ENCODE results near the gene HDGFL2.
"Not testable (repeated sequence)": the region's sequence is repeated elsewhere in the genome, so short reads cannot be mapped to it uniquely, and the experiment has no call there.

The HDGFL2 gene

DNA sequence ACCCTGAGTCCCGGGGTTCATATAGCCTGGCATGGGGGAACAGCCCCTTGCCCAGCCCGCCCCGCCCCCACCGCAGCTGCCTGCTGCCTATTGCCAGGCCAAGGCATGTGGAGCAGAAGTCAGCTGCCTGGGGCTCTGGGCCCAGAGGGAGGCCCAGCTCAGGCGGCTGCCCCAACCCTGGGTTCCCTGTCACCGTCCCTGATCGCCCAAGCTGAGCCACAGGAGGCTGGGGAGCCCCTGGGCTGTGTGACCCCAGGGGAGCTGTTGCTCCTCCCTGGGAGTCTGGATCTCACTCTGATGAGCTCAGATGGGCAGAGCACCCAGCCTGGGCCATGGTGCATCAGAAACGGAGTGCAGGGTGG, 44.8 kb downstream of the HDGFL2 start:
- DNase-seq, result no peak

DNA sequence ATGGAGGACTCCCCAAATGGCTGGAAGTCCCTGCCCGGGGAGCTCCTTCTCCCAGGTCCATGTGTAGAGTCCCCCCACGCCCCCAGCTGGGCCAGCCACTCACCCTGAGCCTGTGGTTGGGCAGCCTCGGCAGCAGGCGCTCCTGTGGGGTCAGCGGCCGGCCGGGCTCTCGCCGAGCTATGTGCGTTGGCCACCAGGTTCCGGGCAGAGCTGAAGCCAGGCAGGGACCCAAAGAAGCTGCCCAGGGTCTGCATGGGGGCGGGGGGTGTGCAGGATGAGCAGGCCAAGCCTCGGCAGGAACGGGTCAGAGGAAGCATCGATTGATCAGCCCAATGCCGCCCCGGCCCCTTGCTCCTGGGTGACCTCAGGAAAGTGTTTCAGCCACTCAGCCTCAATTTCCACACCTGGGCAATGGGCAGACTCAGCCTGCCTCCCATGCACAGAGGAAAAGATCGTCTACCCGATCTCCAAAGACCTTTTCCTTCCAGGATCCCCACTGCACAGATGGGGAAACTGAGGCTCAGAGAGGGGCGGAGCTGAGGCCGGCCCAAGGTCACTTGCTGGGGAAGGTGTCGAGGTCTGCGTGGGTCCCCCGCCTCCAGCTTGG, 45.5 kb downstream of the HDGFL2 start:
- DNase-seq, result no peak

DNA sequence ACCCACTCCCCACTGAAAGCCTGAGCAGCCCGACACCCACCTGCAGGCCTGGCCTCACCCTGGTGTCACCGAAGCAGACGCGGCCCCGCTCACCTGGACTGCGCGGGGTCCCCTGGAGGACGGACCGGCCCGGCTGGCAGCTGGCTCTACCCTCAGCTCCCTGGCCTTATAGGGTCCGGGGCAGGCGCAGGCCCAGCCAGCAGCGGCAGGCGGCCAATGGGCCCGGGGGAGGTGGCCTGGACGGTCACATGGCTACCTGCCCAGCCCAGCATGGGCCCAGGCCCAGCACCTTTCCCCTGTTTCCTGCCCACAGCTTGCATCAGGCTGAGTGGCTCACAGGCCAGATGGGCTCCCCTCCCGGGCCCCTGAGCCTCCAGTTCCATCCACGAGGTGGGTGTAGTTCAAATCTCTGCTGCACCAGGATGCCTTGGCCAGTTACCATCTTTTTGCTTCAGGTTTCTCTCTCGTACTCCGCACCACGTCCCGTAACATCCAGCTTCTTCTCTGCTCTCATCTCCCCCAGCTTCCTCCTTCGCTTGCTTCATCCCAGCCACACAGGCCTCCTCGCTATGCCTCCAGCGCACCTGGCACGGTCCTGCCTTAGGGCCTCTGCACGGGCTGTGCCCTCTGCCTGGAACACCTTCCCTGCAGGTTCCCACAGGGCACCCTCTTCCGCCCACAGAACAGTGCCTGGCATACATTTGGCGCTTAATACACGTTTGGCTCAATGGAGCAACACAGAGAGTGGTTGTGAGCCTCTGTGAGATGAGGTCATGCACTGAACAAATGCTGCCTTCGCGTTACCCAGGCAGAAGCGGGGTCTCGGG, 46.5 kb downstream of the HDGFL2 start, which contains the start of gene PLIN4:
TSS of gene PLIN4 (minus strand) at position 142 of the 827 bp plus-strand sequence. CDS start 214 bp downstream, outside the sequence.
- no peak for DNase-seq

DNA sequence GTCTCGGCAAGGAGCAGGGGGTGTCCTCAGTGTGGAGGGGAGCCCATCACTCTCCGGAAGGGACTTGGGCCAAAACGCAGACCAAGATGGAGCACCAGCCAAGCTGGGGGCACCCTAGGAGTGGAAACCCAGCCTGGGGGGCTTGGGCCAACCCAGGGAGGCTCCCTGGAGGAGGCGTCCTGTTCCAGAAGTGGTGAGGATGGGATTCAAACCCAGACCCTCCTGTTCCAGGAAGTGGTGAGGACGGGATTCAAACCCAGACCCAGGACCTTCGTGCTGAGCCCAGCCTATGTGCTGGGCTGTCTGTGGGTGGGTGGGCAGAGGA, 47.0 kb downstream of the HDGFL2 start:
- no peak for DNase-seq

DNA sequence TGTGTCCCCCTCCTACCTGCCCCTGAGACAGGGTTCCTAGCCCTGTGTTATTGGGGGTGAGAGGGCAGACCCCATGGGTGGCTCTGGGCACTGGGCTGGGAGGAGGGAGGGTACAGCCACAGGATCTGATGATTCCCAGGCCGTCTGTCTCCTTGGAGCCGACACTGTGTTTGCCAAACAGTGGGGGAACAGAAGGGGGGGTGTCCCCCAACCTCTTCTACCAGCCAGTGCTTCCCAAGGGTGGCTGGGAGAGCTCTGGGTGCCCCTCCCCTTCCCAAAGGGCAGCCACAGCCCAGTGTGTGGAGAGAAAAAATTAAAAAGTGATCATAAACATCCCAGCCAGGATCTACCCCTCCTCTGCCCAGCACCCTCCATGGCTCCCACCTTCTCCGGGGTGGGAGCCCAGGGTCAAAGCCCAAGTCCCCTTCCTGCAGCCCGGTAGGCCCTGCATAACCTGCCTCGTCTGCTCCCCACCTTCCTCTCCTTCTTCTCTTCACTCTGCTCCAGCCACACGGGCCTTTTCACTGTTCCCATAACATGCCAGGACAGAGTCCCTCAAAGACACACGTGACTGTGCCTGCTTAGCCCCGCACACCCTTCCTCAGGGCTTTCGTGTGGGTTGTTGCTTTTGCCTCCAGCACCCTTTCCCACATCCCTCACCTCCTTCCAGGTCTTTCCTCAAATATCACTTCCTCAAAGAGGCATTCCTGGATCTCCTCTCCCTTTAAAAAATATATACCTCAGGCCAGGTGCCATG, 47.6 kb downstream of the HDGFL2 start:
- DNase-seq, result no peak

DNA sequence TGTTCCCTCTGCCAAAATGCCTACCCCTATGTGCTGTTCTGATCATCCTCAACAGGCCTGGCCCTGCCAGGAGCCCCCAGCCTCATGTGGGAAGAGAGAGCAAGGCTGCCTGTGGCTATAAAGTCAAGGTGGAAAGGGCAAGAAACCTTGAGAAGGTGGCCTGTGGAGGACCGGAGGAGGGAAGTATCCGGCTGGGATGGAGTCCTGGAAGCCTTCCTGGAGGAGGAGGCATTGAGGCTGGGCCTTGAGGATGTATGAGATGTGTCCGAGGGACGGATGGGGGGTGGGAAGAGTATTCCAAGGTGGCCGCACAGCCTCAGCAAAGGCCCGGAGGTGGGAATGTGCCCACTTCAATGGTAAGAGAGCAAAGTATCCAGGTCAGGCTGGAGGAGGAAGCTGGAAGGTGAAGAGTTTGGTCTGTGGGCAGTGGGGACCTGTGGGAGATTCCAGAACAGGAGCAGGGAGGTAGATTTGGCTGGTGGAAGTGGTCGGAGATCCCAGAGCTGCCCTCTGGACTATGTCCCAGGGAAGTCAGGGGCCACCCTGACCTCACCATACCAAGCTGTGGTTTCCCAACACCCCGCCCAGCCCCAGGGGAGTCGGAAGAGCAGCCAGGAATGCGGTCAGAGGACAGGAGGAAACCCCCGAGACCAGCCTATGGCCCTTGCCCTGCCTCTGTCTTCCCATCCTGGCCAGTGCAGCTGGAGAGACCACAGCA, 49.2 kb downstream of the HDGFL2 start:
- DNase-seq, result no peak

DNA sequence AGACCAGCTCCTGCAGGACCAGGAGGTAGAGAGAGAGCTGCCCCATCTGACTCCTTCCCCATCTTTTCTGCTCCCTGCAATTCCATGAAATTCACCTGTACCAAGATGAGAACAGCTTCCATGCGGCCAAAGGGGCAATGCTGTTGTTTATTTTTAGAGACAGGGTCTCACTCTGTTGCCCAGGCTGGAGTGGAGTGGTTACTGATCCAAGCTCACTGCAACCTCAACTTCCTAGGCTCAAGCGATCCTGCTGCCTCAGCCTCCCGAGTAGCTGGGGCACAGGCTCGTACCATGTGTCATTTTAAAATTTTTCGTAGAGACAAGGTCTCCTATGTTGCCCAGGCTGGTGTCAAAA, 49.8 kb downstream of the HDGFL2 start:
- DNase-seq, result no peak

DNA sequence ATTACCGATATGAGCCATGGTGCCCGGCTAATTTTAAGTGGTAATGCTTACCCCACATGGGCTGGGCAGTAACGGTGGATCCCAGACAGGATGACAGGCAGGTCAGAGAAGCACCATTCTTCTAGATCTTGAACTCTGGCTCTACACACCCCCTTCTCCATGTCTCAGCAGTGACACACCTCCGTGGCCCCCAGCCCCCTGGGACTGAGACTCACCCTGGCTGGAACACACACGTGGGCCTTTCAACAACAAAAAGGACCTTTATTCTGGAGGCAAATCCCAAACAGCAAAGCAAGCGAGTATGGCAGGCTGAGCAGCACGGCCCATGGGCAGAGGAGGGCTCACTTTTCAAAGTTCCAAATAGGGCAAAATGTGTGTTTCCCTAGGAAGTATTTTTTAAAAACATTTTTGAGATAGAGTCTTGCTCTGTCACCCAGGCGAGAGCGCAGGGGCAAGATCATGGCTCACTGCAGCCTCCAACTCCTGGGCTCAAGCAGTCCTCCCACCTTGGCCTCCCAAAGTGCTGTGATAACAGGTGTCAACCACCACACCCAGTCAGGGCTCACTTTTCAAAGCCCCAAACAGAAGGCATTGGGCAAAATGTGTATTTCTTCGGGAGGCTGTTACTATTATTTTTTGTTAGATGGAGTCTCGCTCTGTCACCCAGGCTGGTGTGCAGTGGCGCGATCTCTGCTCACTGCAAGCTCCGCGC, 50.4 kb downstream of the HDGFL2 start:
- no peak for DNase-seq

DNA sequence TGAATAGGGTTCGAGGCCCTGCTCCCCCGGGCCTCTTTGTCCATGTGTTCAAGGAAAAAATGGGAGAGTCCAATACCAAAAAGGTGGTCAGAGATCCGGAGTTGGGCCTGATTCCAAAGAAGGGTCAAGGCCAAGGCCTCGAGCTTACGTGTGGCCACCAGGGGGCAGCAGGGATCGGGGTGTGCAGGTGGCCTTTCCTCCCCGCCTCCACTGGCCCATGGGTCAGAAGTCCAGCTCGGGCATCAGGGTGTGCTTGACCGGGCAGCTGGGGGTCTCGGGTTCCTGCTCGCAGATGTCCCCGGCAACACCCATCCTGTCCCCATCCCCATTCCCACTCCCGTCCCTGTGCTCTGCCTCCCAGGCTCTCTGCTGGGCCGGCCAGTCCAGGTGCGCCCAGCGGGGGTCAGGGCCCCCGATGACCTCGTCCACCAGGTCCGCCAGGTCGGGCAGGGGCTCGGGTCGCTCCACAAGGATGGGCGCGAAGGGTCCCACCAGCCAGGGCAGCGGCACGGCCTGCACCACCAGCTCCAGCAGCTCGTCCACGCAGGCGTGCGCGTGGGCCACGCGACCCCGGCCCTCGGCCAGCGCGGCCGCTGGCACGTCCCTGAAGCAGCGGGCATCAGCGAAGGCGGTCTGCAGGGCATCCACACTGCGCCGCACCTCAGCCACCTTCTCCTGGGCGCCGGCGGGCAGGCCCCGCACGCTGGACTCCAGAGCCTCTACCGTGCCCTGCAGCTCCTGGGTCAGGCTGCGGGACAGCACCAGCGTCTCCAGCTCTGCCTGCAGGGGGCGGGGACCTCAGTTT, 51.4 kb downstream of the HDGFL2 start:
- no peak for DNase-seq

DNA sequence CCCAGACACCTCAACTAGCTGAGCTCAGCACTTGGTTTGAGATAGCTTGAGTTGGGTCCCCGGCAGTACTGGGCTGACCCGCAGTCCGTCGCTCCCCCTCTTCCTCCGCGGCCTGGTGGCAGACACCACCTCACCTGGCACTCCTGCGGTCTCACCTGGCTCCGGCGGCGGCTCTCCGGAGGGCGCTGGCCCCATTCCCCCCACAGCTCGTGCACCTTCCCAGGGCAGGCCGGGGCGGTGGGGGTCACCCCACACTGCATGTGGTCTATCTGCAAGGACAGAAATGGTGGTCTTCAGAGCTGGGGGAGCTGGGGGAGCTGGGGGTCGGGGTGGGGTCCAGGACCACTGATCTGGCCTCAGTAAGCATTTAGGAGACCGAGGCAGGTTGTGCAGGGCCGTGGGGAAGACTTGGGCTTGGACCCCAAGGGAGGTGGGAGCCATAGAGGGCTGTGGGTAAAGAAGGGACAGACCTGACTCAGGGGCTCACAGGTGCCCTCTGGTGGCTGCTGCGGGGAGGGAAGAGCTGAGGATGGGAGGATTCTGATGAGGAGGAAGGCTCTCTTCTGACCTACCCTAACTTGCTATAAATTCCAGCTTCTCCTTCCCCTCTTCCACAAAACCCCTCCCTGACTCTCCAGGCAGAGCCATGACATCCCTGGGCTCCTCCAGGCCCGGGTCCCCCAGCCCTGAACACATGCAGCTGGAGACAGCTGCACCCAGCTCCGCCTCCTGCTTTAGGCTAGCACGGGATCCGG, 52.9 kb downstream of the HDGFL2 start:
- DNase-seq, result peak; percentile 49

DNA sequence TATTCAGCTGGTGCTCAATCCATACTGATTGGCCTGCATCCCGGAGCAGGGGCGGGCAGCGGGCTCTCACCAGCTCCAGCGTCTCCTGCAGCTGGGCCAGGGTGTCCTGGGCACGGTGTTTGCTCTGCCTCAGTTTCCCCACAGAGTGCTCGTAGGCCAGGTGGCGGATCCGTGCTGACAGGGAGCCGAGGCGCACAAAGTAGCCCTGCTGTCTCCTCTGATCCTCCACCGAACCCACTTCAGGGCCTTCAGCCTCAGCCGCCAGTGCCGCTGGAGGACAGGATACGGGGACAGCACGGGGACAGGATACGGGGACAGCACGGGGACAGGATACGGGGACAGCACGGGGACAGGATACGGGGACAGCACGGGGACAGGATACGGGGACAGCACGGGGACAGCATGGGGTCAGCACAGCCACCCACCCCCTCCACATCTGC, 53.5 kb downstream of the HDGFL2 start:
- DNase-seq, result no peak

DNA sequence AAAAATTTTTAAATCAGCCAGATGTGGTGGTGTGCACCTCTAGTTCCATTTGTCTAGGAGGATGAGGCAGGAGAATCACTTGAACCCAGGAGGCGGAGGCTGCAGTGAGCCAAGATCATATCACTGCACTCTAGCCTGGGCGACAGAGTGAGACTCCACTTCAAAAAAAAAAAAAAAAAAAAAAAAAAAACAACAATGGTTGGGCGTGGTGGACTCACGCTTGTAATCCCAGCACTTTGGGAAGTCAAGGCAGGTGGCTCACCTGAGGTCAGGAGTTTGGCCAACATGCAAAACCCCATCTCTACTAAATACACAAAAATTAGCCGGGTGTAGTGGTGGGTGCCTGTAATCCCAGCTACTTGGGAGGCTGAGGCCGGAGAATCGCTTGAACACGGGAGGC, 55.3 kb downstream of the HDGFL2 start:
- DNase-seq, result not testable (repeated sequence)

DNA sequence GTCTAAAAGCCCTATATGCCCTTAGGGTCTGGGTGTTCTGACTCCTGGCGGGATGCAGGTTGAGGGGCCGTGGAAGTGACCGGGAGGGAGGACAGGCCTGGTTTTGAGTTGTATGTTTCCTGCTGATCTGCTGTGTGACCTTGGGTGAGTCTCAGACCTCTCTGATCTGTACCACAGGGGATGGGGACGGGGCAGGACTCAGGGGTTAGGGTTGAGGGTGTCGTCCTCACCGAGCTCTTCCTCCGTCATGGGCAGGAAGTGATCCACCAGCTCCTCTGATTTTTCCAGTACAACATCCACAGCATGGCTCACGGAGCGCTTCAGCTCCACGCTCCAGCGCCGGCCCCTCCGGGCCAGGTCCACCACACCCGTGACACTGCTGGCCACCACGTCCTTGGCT, 56.7 kb downstream of the HDGFL2 start:
- DNase-seq, result no peak

DNA sequence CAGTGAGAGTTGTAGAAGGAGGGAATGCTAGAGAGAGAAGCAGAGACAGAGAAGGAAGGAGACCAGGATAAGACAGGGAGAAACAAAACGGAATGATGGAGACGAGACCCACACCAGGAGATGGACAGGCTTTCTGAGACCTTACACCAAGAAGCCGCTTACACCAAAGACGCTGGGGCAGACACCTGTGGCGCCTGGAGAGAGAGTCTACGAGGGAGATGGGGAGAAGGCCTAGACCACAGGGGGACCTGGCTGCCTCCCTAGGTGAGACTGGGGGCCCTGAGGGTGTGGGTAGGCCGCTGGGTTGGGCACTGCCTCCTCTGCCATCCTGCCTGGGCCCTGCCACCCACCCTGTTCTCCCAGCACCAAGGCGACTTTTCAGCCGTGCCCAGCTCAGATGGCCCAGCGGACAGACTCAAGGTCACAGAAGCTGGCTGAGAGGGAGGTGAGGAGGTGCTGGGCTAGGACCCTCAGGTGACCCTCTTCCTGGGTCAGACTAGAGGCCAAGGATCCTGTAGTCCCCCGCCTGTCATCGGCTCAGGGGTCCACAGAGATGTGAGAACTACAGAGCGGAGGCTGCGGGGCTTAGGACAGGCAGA, 57.9 kb downstream of the HDGFL2 start:
- no peak for DNase-seq

DNA sequence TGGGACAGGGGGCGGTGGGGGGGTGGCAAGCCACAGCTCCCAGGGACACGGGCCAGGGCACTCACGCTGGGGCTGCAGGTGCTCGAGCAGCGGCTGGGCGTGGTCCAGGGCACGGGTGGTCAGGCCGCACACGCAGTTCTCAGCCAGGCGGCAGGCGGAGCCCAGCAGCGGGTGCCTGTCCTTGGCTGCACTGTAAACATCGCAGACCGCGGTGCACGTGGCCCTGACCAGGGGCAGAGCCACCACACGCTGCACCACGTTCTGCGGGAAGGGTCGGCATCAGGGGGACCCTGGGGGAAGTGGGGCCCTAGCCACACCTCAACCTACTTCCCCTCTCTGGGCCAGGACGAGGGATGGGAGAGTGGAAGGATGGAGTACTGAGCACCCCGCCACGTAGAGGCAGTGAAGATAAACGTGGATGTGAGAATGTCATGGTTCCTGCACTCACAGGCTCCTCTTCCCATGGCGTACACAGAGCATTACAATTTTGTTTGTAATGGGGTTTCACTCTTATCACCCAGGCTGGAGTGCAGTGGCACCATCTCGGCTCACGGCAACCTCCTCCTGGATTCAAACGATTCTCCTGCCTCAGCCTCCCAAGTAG, 59.6 kb downstream of the HDGFL2 start:
- no peak for DNase-seq

DNA sequence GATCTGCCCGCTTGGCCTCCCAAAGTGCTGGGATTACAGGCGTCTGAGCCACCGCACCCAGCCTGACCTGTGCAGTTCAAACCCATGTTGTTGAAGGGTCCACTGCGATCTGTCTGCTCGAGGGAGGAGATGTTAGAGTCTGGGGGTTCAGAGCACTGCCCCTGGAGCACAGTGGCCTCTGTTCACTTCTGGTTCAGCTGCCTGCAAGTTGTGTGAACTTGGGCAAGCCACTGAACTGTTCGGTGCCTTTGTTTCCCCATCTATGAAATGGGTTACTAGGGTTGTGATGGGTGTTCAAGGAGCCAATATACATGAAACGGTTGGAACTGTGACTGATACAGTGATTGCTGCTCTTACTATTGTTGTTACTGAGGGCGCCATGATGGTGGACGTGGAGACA, 61.2 kb downstream of the HDGFL2 start:
- DNase-seq, result no peak

DNA sequence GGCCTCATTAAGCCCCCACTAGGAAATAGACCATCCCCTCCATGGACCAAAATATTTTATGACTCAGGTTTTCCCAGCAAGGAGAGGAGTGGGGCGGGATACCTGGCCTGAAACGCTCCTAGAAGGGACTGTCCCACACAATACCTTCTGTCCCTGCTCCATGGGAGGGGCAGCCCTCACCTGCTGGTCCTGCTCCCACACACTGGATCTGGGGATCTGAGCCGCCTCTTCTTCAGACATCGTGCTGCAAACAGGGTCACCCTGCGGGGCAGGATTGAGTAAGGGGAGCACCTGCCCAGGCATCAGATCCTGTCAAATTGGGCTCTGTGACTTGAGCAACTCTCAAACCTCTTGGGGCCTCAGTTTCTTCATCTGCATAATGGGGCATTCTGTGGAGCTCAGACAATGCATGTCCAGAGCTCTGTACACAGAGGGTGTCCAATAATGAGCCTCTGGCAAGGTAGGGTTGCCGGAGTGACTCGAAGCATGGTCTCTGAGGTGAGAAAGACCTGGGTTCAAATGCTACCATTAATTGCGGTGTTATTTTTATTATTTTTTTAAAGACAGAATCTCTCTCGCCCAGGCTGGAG, 61.8 kb downstream of the HDGFL2 start:
- DNase-seq, result no peak

DNA sequence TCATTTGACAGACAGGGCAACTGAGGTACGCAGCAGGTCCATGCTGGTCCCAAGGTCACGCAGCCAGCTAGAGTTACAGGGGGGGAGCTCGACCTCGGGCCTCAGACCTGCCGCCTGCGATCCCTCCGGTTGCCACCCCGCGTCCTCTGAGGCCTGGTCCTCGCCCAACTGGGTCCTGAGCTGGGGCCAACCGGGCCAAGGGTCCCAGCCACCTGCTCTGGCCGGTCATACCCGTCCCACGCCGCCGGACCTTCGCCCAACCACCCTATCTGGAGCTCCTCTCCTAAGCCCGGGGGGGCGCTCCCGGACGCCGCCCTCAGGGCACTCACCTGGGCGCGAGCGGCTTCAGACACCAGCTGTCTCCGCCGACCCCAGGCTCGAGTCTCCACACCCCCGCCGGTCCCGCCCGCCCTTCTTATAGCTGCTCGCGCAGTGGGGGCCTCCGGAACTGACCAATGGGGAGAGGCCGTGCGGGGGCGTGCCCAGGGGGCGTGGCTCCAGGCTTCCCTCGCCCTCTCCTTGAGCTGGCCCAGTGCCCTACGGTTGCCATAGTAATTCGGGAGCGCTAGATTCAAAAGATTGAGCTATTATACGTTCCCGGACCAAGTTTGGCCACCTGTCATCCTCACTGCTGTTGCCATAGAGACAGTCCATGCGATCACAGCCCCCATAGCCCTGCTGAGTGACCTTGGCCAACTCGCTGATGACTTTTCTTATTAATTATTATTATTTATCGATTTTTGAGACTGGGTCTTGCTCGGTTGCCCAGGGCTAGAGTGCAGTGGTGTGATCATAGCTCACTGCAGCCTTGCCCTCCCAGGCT, 63.0 kb downstream of the HDGFL2 start, which contains the start of gene PLIN5:
TSS of gene PLIN5 (minus strand) at position 389 of the 823 bp plus-strand sequence. CDS start 1,150 bp downstream, outside the sequence.
- DNase-seq, result peak; percentile 89

DNA sequence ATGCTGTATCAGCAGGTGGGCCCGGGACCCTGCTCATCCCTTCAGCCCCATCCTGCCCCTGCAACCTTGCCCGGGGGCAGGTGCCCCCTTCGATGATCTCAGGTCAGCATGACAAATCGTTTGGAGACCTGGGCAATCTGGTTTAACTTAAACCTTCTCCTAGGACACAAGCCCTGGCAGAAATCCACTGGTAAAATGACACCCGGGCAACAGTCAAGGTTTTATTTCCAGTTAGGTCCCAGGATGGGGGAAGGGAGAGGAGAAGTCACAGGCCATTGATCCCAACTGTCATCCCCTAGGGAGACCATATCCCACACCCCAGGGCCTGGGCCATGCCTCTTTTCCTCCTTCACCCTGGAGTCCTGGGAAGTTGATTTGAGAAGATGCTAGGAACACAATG, 64.7 kb downstream of the HDGFL2 start:
- DNase-seq, result no peak

All from NCI-H774 (cell line).